SKM-1 treated with dmso at 0.1 percent for 144 hours (cell line): Measurements from ENCODE around the gene LAMC1.
"Not testable (repeated sequence)": the region's sequence is repeated elsewhere in the genome, so short reads cannot be mapped to it uniquely, and the experiment has no call there.

Experiments
- DNase-seq: peaks from one replicate; lab custom pipeline; 2025; ENCODE audit not compliant: unreplicated experiment; lab: John Stamatoyannopoulos, UW

Gene LAMC1

DNA sequence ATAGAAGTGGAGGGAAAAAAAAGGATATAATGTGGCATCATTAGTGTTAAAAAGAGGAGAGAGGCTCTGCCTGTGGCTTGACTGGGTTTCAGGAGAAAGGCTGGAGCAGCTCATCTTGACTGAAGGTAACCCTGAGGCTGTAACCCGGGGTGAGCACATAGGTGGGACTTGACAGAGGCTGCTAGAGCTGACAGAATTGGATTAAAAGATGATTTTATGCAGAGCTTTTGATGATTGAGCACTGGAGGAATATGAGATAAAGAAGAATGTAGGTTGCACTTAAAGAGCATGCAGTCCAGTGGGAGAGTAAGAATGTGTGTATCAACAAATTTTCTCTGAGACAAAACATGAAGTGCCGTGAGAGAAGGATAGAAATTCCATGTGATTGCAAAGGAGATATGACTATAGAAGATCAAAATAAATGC is 17.3 kb downstream of the LAMC1 start:
- no peak for DNase-seq

DNA sequence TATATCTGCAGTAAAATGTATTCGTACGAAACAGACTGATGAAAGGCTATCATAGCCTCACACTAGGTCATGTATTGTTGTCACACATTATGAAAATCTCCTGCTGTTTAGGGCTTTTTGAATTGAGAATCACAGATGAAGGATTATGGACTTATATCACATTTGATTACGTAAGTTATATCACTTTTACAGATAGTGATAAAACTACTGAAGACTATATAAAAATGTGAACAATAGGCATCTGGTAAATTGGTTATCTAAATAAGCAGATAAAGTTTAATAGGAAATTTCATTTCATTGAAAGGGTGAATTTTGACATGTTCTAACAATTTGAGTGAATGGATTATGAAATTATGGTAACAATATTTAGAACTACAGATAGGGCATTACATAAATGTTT is 20.0 kb downstream of the LAMC1 start:
- no peak for DNase-seq

DNA sequence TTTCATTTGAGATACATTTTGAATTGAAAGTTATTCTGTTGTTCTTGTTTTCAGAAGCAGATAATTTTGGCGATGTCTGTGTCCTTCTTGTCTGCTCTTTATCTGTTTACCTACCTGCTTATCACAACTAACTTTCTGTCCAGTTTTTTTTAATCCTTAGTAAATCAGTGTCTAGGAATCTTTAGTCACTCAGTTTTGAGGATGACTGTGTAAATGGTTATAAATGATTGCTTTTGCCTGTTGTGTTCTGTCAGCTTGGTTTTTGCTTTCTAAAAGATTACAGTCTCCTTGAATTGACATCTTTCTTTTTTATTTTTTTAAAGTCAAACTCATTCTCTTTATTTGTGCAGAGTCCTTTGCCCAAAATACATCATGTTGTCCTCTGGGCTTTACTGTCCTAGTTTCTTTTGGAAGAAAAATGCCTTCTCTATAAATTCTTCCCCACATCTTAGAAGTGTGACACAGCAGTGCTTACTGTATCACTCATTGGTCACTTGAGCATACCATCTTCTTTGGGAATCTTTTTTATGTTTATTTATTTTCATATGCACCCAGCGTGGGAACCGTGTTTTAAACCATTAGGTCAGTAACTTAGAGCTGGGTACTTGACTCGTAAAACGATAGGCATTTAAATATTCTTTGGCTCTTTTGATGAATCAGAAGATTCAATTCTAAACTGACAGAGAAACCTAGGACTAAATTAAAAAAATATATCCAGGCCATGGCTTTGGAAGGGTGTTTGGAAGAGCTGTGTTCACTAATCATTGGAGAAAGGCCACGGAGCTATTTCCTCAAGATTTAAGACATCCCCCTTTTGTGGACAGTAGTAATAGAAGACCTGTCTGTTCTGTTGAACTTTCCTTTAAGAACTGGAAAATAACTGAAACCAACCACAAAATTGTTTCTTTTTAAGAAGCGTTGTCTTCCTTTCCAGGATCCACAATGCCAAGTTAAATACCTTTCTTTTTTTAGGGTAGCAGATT is 20.9 kb downstream of the LAMC1 start:
- DNase-seq, result no peak

DNA sequence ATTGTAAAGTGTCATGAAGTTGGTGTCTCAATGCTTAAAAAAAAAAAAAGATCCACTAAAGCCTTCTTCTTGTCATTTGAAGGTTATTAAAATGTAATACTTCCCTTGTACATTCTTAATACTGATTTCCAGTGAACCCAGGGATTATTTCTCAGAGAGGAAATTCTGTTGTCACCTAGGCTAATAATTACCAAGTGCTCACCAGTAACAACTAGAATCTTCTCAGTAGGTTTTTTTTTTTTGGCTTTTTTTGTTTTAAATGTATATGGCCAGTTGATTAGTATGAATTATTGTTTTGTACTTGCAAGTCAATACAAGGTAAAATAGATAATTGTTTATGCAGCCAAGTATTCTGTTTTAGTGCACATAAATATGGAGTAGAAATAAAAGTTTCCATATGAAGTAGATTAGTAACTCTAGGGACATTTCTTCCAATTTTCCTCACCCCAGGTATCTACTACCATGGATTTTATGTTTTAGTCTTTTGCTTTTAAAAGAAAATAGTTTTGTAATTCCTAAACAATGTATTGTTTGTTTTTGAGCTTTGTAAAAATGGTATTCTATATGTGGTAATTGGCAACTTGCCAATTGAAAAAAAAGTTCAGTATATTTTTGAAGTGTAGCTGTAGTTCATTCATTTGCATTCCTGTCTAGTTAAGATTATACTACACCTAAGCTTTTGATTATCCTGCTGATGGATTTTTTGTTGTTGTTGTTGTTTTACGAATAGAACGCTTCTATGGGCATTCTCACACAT is 21.9 kb downstream of the LAMC1 start:
- DNase-seq, result no peak

DNA sequence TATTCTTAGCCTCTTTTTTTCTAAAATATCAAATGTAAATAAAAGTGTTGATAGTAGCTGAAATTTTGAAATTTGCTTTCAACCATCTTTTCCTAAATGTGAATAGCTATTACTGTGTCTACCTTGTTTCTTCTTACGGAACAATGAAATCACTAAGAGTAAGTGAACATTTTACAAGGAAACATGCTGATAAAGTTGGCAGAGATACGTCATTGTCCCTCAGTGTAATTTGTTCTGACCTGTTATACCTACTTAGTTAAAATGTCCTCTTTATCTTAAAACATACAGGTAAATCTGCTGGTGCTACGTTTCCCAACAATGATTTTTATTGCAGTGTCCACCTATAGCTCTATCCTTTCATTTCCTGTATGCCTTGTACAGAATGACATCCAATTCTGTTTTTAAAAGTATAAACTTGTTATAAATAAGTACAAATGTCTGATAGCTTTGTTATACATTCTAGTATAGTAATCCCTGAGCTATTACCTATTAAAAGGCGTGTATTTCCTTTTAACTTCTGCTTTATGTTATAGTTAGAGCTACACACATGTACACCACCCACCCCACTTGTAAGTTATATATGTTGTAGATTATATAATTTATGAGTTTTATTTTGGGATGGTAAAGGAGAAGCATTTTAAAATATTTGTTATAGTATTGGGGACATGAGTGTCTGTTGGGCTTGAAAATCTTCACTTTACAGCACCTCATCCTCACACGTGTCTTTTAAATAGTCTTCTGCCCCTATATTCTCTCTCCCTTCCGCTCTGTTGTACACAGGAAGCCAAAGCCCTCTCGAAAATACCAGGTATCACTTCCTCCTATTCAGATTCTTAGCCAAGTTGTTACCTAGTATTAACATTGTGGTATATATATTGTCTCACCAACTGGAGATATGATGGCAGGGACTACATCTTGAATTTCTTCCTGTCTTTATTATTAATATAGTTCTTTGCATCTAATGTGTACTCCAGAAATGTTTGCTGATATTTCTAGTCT is 25.2 kb downstream of the LAMC1 start:
- no peak for DNase-seq

DNA sequence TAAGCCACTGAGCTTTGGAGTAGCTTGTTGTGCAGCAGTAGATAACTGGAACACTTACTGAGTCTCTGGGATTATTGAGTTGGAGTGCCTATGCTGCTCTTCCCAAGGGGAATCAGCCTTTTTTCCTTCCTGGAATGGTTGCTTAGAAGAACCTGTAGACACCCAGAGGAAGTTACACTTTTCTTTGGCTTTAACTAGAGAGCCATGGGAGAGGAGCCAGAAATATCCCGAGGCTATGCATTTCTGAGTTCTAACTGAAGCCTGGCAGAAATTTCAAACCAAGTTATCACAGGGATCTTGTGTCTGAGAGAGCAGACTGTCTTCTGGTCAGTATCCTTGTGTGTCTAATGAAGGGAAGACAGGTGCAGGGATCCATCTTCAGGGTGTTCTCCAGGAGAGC is 28.3 kb downstream of the LAMC1 start:
- DNase-seq, result no peak

DNA sequence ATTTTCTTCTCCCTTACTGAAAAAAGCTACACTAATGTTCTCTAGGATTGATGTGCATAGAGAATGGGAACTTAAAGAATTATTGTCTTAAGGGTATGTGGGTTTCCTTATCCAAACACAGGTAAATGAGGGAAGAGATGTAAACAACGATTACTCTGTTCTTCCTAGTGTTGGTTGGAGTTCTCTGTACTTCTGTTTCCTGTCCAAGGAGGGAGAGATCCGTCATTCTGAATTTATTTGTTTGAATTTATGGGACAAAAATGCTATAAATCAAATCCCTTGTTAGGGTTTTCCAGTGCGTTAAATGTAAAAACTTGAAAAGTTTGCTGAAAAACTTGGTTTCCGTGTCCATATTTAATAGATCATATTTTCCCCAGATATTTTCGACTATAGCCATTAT is 29.6 kb downstream of the LAMC1 start:
- no peak for DNase-seq

DNA sequence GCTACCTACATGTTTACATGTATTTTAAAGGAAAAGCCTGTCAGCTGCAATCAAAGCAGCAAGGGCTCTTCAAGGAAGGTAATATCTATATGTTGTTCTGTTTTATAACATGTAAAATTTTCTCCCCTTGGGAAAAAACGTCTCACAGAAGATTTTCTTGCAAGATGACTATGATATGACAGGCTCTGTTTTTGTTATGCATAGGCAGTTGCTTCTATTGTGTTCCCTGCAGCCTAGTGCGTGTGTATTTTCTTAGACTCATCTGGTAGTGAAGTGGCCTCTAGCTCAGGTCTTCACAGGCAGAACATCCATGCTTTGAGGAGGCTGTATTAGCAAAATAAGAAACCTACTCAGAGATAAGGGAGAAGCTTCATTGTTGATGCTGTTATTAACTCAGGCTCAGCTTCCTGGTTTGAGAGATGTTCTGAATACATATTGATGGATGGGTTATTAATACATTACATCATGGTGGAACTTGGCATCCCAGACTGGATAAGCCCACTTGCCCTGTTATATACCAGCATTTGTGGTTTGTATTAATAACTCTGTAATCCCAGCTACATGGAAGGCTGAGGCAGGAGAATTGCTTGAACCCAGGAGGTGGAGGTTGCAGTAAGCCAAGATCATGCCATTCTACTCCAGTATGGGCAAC is 35.8 kb downstream of the LAMC1 start:
- no peak for DNase-seq

DNA sequence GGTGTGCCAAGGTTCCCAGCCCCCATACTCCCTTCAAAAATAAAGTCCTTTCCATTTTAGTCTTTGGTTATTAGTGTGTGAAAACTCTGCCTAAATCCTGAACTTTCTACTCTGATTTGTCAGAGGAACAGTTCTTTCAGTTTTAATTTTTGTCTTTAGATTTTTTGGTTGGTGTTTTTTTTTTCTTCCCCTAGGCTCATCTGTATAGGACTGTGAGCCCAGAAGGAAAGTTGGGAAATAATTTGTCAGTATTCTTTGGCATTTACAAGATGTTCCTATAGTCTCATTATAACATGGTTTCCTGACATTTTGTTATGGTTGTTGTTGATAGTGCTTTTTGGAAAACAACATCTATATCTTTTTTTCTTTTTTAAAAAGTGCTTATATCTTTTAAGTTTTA is 38.0 kb downstream of the LAMC1 start:
- no peak for DNase-seq

DNA sequence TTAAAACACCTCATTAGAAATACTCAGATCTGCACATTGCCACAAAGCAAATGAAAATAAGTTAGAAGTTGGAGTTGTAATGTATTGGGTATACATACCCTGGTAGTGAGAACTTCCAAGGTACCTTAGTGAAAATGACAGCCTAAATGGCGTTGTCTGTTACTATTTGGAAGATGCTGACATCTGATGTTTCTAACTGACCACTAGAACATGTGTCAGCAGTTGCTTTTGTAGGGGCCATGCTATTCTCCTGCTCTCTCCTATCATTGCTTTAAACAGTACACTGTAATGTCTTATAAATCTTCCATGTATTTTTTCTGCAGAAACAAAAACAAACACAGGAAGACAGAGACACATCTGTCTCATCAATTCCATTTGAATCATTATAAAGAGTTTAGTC is 40.1 kb downstream of the LAMC1 start:
- no peak for DNase-seq

DNA sequence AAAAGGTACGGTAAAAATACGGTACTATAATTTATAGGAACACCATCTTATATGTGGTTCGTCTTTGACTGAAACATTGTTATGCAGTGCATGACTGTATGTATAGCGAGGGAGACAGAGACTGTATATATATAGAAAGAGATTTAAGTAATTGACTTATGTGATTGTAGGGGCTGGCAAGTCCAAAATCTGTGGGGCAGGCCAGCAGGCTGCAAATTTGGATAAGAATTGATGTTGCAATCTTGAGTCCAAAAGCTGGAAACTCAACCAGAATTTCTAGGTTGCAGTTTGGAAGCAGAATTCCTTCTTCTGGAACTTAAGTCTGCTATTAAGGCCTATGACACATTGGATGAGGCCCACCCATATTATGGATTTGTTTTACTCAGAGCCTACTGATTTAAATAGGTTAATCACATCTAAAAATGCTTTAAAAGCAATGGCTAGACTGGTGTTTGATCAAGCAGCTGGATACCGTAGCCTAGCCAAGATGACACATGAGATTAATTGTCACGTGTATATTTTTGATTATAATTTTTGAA is 42.0 kb downstream of the LAMC1 start:
- DNase-seq, result no peak

DNA sequence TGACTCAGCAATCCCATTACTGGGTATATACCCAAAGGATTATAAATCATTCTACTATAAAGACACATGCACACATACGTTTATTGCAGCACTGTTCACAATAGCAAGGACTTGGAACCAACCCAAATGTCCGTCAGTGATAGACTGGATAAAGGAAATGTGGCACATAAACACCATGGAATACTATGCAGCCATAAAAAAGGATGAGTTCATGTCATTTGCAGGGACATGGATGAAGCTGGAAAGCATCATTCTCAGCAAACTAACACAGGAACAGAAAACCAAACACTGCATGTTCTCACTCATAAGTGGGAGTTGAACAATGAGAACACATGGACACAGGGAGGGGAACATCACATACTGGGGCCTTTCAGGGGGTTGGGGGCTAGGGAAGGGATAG is 43.2 kb downstream of the LAMC1 start:
- DNase-seq, result not testable (repeated sequence)

DNA sequence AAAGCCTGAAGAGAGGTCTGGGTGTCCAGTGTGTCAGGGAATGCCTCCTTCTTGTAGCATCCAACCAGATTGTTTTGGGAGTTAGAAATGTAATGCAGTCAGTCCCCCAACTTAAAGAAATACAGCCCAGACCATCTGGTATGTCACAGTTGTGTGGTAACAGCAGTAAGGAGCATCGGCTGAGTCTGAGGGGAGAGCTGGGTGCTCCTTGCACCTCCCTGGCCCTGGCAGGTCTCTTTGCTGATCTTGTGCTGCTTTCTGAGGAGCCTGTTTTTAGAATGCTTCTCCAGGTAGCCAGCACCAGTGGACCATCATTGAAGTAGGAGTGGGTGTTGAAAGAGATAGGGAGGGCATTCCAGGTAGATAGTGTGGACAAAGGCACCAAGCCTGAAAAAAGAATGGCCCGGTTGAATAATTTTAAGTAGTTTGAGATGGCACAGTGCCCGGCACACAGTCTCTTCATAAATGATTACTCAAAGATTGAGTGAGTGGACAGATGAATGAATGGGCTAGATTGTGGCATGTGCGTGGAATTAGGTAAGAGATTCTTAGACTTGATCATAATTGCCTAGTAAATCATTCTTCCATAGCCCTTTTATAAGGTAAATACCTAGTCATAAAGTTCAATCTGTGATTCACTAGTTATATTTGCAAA is 46.5 kb downstream of the LAMC1 start:
- no peak for DNase-seq

DNA sequence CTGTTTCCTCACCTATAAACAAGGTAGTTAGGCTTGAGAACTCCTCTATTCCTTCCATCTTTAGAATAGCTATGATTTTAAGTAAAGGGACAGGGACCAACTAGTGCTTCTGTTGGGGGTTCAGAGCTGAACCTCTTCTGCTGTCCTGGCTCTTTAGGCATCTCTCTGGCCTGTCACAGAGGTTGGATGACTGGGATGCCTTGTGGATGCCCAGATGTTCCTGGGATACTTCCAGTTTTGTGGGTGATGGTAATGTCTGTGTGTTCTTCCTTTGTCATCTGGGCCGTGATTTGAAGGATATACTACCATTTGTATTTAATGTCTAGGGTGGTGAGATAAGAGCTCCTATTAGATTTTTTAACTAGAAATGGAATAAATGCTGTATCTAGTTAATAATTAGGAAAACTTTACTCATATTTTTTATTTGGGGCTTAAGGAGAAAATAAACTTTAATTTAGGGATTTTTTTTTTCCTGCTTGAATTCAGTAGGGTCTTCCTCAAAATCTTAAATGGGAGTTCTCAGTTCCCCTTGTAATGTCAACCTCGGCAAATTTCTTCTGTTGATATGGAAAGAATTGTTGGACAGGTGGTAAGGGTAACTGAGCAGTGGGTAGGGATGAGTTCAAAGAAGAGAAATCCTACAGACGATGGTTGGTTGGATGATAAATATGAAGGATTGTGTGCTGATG is 47.2 kb downstream of the LAMC1 start:
- DNase-seq, result no peak

DNA sequence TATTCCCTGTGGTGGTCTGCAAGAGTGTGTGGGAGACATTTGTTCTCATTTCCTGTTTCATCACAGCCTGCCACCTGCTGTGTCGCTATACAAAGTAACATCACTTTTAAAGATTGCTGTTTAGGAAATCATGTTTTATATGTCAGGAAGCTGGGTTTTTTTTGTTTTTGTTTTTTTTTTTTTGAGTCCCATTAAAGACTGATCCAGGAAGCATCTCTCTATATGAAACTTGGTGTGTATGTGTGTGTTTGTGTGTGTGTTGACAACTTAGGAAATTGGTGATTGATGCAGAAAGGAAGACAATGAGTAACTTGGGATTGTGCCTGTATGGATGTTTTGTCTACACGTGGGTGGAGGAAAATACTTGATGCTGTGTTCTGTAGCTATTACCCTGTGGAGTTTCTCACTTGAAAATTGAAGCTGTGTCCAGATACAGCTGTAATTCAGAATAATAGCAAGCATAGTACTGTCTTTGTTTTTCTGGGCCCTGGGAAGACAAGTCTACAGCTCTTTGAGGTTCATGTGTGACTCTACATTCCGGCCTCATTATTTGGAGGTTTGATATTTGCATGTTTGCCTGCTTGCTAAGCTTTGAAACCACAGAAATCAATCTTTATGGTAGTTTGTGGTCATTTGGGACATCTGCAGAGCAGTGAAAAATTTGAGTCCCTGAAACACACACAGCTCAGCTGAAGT is 47.9 kb downstream of the LAMC1 start:
- DNase-seq, result peak; percentile 47

DNA sequence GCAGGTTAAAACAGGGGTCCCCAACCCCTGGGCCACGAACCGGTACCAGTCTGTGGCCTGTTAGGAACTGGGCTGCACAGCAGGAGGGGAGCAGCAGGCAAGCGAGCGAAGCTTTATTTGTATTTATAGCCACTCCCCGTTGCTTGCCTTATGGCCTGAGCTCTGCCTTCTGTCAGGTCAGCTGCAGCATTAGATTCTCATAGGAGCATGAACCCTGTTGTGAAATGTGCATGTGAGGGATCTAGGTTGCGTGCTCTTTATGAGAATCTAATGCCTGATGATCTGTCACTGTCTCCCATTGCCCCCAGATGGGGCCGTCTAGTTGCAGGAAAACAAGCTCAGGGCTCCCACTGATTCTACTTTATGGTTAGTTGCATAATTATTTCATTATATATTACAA is 49.4 kb downstream of the LAMC1 start:
- DNase-seq, result not testable (repeated sequence)

DNA sequence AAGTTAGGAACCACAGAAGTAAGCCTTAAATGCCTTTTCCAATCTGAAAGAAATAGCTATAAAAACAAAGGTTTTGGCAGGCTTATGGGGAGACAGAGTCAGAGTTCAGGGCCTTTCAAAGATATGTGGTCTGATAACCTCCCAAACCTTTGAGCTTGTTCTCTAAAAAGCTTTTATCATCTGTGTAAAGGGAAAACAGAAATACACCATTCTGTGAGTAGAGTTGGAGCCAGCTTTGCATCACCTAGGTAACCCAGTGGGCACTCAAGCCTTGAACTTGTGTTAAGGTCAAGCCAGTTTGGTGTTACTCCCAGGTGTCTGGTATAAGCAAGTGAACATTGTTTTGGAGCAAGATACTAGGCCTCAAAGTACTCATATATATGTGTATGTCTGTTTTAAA is 50.1 kb downstream of the LAMC1 start:
- DNase-seq, result no peak

DNA sequence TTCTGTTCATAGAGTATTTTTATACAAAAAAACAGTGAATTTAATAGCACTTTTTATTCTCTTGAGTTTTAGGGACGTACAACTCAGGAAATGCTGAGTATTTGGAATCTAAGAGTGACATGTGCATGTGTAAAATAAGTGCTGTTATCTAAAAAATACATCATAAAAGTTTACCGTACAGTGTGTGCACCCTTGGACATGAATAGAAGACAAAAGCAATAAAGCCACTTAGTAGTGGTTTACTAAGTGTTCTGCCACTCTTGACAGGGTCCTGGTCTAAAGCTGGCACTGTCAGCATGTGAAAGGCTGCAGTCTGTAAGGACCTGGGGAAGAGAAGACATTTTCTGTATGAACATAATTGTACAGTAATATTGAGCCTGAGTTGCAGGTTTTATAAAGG is 51.0 kb downstream of the LAMC1 start:
- no peak for DNase-seq
